Adrenal gland (tissue), 12 donors: ENCODE data around the gene PSME4. TPM values are rescaled to one million over a fixed set of nuclear protein-coding genes. Genes with fewer than 3 reads are reported as not detected.
"Not testable (repeated sequence)": the region's sequence is repeated elsewhere in the genome, so short reads cannot be mapped to it uniquely, and the experiment has no call there.

ENCODE experiments used
- DNase-seq, 7 donors: peaks; one replicate each; pipeline ENCODE4 v3.0.0-alpha.2; 2019 to 2020
- H3K27ac ChIP-seq, 5 donors: fragments of 200-600 bp; sonication (generic) in 4 of 5; 1 replicate in 3 of 5; 2 replicates in 2 of 5; pipeline versions ENCODE4 v1.5.1 to v1.8.0; 2016 to 2020; ENCODE audit warnings: mild to moderate bottlenecking in 1 of 5
- H3K27me3 ChIP-seq: fragments of 200-600 bp; 2 replicates; pipeline ENCODE4 v1.8.0; 2021
- H3K36me3 ChIP-seq, 2 donors: fragments of 200-600 bp; replicated peaks in 1 of 2; 1 replicate in 1 of 2; 2 replicates in 1 of 2; pipeline versions ENCODE4 v1.5.1 to v1.8.0; 2018 to 2022
- H3K4me1 ChIP-seq, 2 donors: fragments of 200-600 bp; replicated peaks in 1 of 2; 1 replicate in 1 of 2; 2 replicates in 1 of 2; pipeline versions ENCODE4 v1.5.1 to v1.8.0; 2018 to 2021
- H3K4me3 ChIP-seq, 4 donors: fragments of 200-600 bp; sonication (generic) in 3 of 4; one replicate each; pipeline ENCODE4 v1.5.1; 2016 to 2018
- H3K9me3 ChIP-seq, 3 donors: fragments of 200-600 bp; sonication (generic) in 1 of 3; replicated peaks in 1 of 3; 1 replicate in 2 of 3; 2 replicates in 1 of 3; pipeline versions ENCODE4 v1.5.1 to v1.8.0; 2016 to 2021
- POLR2A ChIP-seq, 2 donors: fragments of 450-650 bp; IDR thresholded peaks; one replicate each; pipeline ENCODE4 v1.6.1; 2017; ENCODE audit warnings: antibody characterized with exemption in 2 of 2, mild to moderate bottlenecking in 2 of 2, moderate library complexity in 1 of 2
- WGBS, 4 donors: extraction: QIAGEN DNeasy Blood & Tissue Kit in 2 of 4; methylation state at CpG; one replicate each; pipeline versions ENCODE4 v1.1.5 to v1.1.7; 2013 to 2017; 5-methylcytosine and 5-hydroxymethylcytosine counted together
- intact Hi-C, 2 donors: fragments of 100-400 bp; cut with DNase I; formaldehyde crosslinking; loops; one replicate each; pipeline versions ENCODE4 v1.14.1 to v1.15.0; 2022 to 2023
- polyA plus RNA-seq, 3 donors: library from polyadenylated mRNA; stranded (reverse); fragments of 200-250 nt in 2 of 3; fragments of 350-450 nt in 1 of 3; fragmentation: Illumina TruSeq in 1 of 3; extraction: RNeasy Lipid Tissue Mini Kit (QIAGEN cat#74804) in 1 of 3; gene quantifications; one replicate each; pipeline ENCODE4 v1.2.3, GENCODE V29; 2013 to 2014
- total RNA-seq, 9 donors: library from RNA; depleted of rRNA in 4 of 9; stranded (reverse); fragments of >200 nt in 4 of 9; fragments of 120-200 nt in 1 of 9; fragmentation: NEBNext Ultra II Directional in 1 of 9; extraction: Animal tissue kit (Norgen Biotek cat#: 25700) in 1 of 9; gene quantifications; one replicate each; pipeline versions ENCODE4 v1.1.0 to v1.2.4, GENCODE V29; 2013 to 2023
- TF ChIP-seq, protein P1 (sequence below), 6 experiments: fragments of 450-650 bp in 4 of 6; fragments of 200-600 bp in 2 of 6; sonication (generic) in 1 of 6; IDR thresholded peaks; 1 replicate in 5 of 6; 2 replicates in 1 of 6; pipeline versions ENCODE4 v1.5.1 to v1.8.0; 2016 to 2021; ENCODE audit warnings: antibody characterized with exemption in 6 of 6, mild to moderate bottlenecking in 2 of 6, moderate library complexity in 1 of 6
- donor health status: healthy with polysubstance abuse.
- donor health status: Bipolar disorder and iron deficiency.
- donor health status: DM: yes; HTN: yes; CAD: no.
- donor health status: DM: no; HTN: no; CAD: no.
- donor health status: DM: no; HTN: no; CAD: no.
- donor health status: DM: yes; HTN: yes; CAD: no.

Gene PSME4
- total and polyA plus RNA-seq, 12 donors, result 23.9 to 54.9 (median 41.9) TPM

- H3K4me1 ChIP-seq, result peaks cover 23 to 37% of the 10 kb centered on the region in 2 donors
- no peaks in the 10 kb centered on the region for H3K9me3 ChIP-seq
- no peaks in the 10 kb centered on the region for H3K27me3 ChIP-seq
- TF ChIP-seq, protein P1, sequence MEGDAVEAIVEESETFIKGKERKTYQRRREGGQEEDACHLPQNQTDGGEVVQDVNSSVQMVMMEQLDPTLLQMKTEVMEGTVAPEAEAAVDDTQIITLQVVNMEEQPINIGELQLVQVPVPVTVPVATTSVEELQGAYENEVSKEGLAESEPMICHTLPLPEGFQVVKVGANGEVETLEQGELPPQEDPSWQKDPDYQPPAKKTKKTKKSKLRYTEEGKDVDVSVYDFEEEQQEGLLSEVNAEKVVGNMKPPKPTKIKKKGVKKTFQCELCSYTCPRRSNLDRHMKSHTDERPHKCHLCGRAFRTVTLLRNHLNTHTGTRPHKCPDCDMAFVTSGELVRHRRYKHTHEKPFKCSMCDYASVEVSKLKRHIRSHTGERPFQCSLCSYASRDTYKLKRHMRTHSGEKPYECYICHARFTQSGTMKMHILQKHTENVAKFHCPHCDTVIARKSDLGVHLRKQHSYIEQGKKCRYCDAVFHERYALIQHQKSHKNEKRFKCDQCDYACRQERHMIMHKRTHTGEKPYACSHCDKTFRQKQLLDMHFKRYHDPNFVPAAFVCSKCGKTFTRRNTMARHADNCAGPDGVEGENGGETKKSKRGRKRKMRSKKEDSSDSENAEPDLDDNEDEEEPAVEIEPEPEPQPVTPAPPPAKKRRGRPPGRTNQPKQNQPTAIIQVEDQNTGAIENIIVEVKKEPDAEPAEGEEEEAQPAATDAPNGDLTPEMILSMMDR (IDR thresholded peaks at IDR 0.05), result no peak
- TF ChIP-seq POLR2A (IDR thresholded peaks at IDR 0.05), result peak in 1 of 2 donors; percentile 22
- peak overlapping the region; percentile 69 to 90 (median 83) for H3K4me3 ChIP-seq
- DNase-seq, result no peak
- peak overlapping the region; percentile 70 to 98 (median 93) for H3K27ac ChIP-seq
- intact Hi-C loops, result loop anchor here in 1 of 2 donors (10.0 kb wide), 1 partner anchor 115 kb away; no protein-coding TSS in a partner anchor
- peaks cover 0 to 5% of the 10 kb centered on the region in 2 donors for H3K36me3 ChIP-seq
- WGBS, 4 donors, result 2 to 4% (median 2%) methylated on average over 6 of the region's 6 CpGs
Observed at GRCh38 chr2:53969285-53969967, 1.4 kb downstream of the PSME4 start.

- H3K27ac ChIP-seq, result no peak overlapping the region
- no peaks in the 10 kb centered on the region for H3K27me3 ChIP-seq
- H3K4me3 ChIP-seq, result no peak overlapping the region
- intact Hi-C loops, result loop anchor here in 1 of 2 donors (10.0 kb wide), 1 partner anchor 120 kb away; no protein-coding TSS in a partner anchor
- 93 to 96% (median 96%) methylated on average over 11 of the region's 11 CpGs for WGBS, 4 donors
- no peaks in the 10 kb centered on the region for H3K36me3 ChIP-seq
- DNase-seq, result no peak
- TF ChIP-seq POLR2A (IDR thresholded peaks at IDR 0.05), result no peak
- TF ChIP-seq, protein P1 (IDR thresholded peaks at IDR 0.05), result no peak
- no peaks in the 10 kb centered on the region for H3K9me3 ChIP-seq
- peaks cover 22 to 51% of the 10 kb centered on the region in 2 donors for H3K4me1 ChIP-seq
Observed at GRCh38 chr2:53964987-53965687, 5.7 kb downstream of the PSME4 start.

DNA sequence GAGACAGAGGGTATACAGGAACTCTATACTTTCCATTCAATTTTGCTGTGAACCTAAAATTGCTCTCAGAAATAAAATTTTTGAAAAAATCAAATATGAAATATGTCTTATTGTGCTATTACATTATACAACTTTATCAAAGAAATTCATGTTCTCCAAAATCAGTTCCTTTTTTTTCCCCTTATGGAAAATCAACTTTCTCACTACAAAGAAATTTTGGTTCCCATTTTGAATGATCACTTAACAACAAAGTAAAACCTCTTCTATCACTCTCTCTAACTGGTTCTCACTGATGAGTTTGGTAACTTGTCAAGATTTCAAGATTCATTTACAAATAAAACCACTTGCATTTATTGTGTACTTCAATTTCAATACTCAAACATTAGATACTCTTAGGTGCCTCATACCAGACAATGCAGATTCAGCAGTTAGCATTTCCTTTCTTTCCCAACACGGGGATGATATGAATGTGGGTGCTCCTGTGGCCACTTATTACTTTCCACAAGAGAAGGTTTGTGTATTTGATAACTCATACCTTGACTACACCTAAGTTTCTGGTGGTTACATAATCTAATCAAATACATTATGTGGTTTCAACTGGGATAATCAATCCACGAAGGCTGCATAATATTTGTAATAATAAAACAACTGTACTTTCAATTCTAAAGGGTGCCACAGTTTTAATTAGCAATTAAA lies 6.4 kb downstream of the PSME4 start:
- DNase-seq, result no peak
- intact Hi-C loops, result loop anchor here in 1 of 2 donors (10.0 kb wide), 1 partner anchor 120 kb away; no protein-coding TSS in a partner anchor

GRCh38 chr2:53961478-53962216 lies 9.1 kb downstream of the PSME4 start:
- H3K9me3 ChIP-seq, H3K36me3 ChIP-seq, H3K4me3 ChIP-seq, DNase-seq, H3K27me3 ChIP-seq: not testable (repeated sequence)
- Histone ChIP-seq H3K4me1 (peaks cover 9 to 23% of the 10 kb centered on the region in 2 donors), H3K27ac (peak overlapping the region in 2 of 5 donors; percentile 15 to 51)
- 67 to 75% (median 72%) methylated on average over 10 of the region's 10 CpGs for WGBS, 4 donors
- intact Hi-C loops, result loop anchor here in 1 of 2 donors (10.0 kb wide), 1 partner anchor 123 kb away; no protein-coding TSS in a partner anchor

More for the DNA sequence above, 6.4 kb downstream of the PSME4 start:
- Histone ChIP-seq H3K27me3 (no peaks in the 10 kb centered on the region), H3K27ac (no peak overlapping the region), H3K4me1 (peaks cover 20 to 51% of the 10 kb centered on the region in 2 donors), H3K9me3 (no peaks in the 10 kb centered on the region), H3K4me3 (no peak overlapping the region), H3K36me3 (no peaks in the 10 kb centered on the region)
- 46 to 63% (median 61%) methylated on average over 2 of the region's 2 CpGs for WGBS, 4 donors
- TF ChIP-seq, protein P1 (IDR thresholded peaks at IDR 0.05), result no peak
- TF ChIP-seq POLR2A (IDR thresholded peaks at IDR 0.05), result no peak
